Trophoblast cell (in vitro differentiated cells and primary cell): ENCODE measurements around the gene RAB31.

Source experiments
- DNase-seq, 2 donors: peaks; one replicate each; pipeline ENCODE4 v3.0.0-alpha.2; 2016
- H2AFZ ChIP-seq: 2 replicates; pipeline ENCODE4 v1.6.1; 2013; ENCODE audit warnings: low read length, moderate library complexity, mild to moderate bottlenecking; ENCODE audit not compliant: insufficient read depth, poor library complexity
- H2AK5ac ChIP-seq: 2 replicates; pipeline ENCODE4 v1.6.1; 2013; ENCODE audit warnings: mild to moderate bottlenecking, low read length
- H2BK120ac ChIP-seq: 2 replicates; pipeline ENCODE4 v1.6.1; 2013; ENCODE audit warnings: low read length, mild to moderate bottlenecking, moderate library complexity; ENCODE audit not compliant: insufficient read depth, poor library complexity
- H2BK12ac ChIP-seq: 2 replicates; pipeline ENCODE4 v1.6.1; 2013; ENCODE audit warnings: mild to moderate bottlenecking, low read length, moderate library complexity
- H2BK5ac ChIP-seq: 2 replicates; pipeline ENCODE4 v1.6.1; 2013; ENCODE audit warnings: low read length, low read depth, moderate library complexity, mild to moderate bottlenecking; ENCODE audit not compliant: poor library complexity
- H3K14ac ChIP-seq: 2 replicates; pipeline ENCODE4 v1.6.1; 2013; ENCODE audit warnings: mild to moderate bottlenecking, low read length
- H3K18ac ChIP-seq: 2 replicates; pipeline ENCODE4 v1.6.1; 2013; ENCODE audit warnings: mild to moderate bottlenecking, low read length
- H3K23ac ChIP-seq: 2 replicates; pipeline ENCODE4 v1.6.1; 2013; ENCODE audit warnings: low read length
- H3K27ac ChIP-seq: 2 replicates; pipeline ENCODE4 v1.5.1; 2013; ENCODE audit warnings: low read depth, mild to moderate bottlenecking, inconsistent platforms, low read length, moderate library complexity
- H3K27me3 ChIP-seq: 2 replicates; pipeline ENCODE4 v1.6.1; 2013; ENCODE audit warnings: inconsistent platforms, mild to moderate bottlenecking, low read length, moderate library complexity; ENCODE audit not compliant: insufficient read depth
- H3K36me3 ChIP-seq, 2 experiments: 1 replicate in 1 of 2; 2 replicates in 1 of 2; pipeline ENCODE4 v1.6.1; 2013; ENCODE audit warnings: low read length in 2 of 2, mild to moderate bottlenecking in 2 of 2, moderate library complexity in 1 of 2; ENCODE audit not compliant: insufficient read depth in 2 of 2, control insufficient read depth in 1 of 2
- H3K4ac ChIP-seq: 2 replicates; pipeline ENCODE4 v1.6.1; 2013; ENCODE audit warnings: low read depth, mild to moderate bottlenecking, low read length, moderate library complexity
- H3K4me1 ChIP-seq, 2 experiments: 1 replicate in 1 of 2; 2 replicates in 1 of 2; pipeline ENCODE4 v1.6.1; 2013; ENCODE audit warnings: low read length in 2 of 2, mild to moderate bottlenecking in 2 of 2, moderate library complexity in 1 of 2; ENCODE audit not compliant: insufficient read depth in 2 of 2, control insufficient read depth in 1 of 2
- H3K4me2 ChIP-seq: 2 replicates; pipeline ENCODE4 v1.6.1; 2013; ENCODE audit warnings: inconsistent platforms, mild to moderate bottlenecking, low read length, moderate library complexity
- H3K4me3 ChIP-seq: 2 replicates; pipeline ENCODE4 v1.5.1; 2013; ENCODE audit warnings: mild to moderate bottlenecking, low read depth, low read length, inconsistent platforms
- H3K79me1 ChIP-seq: one replicate; pipeline ENCODE4 v1.6.1; 2013; ENCODE audit warnings: low read length
- H3K79me2 ChIP-seq: 2 replicates; pipeline ENCODE4 v1.6.1; 2013; ENCODE audit warnings: low read length, mild to moderate bottlenecking; ENCODE audit not compliant: control insufficient read depth, insufficient read depth, poor library complexity
- H3K9ac ChIP-seq: 2 replicates; pipeline ENCODE4 v1.6.1; 2013; ENCODE audit warnings: mild to moderate bottlenecking, low read length
- H3K9me3 ChIP-seq: 2 replicates; pipeline ENCODE4 v1.6.1; 2013; ENCODE audit warnings: low read depth, mild to moderate bottlenecking, control low read depth, inconsistent platforms, low read length; ENCODE audit not compliant: insufficient read depth
- H4K12ac ChIP-seq: 2 replicates; pipeline ENCODE4 v1.6.1; 2013; ENCODE audit warnings: low read depth, mild to moderate bottlenecking, low read length, moderate library complexity
- H4K8ac ChIP-seq: 2 replicates; pipeline ENCODE4 v1.6.1; 2013; ENCODE audit warnings: low read depth, mild to moderate bottlenecking, low read length, moderate library complexity
- H4K91ac ChIP-seq: one replicate; pipeline ENCODE4 v1.6.1; 2013; ENCODE audit warnings: low read depth, mild to moderate bottlenecking, low read length, moderate library complexity
- WGBS: extraction: QIAGEN DNeasy Blood & Tissue Kit; methylation state at CpG from one replicate; pipeline ENCODE4 v1.1.7; 2013; ENCODE audit warnings: missing lambda C conversion rate; ENCODE audit not compliant: insufficient read length, insufficient coverage; ENCODE audit errors: extremely low coverage; 5-methylcytosine and 5-hydroxymethylcytosine counted together

RAB31 gene

GRCh38 chr18:9665314-9665713 is 42.8 kb upstream of the RAB31 start:
- Histone ChIP-seq H3K27me3 (no peaks in the 10 kb centered on the region), H3K4ac (no peak overlapping the region), H2AFZ (no peak overlapping the region), H4K12ac (no peak overlapping the region), H3K23ac (no peak overlapping the region), H3K18ac (peak overlapping the region; percentile 25), H2BK120ac (peak overlapping the region; percentile 34), H3K9me3 (peaks cover 1% of the 10 kb centered on the region), H3K27ac (peak overlapping the region; percentile 55), H3K4me2 (no peak overlapping the region), H3K79me1 (peaks cover 8% of the 10 kb centered on the region), H2BK12ac (peak overlapping the region; percentile 37), H2AK5ac (no peak overlapping the region), H4K8ac (peak overlapping the region; percentile 20), H3K36me3 (no peaks in the 10 kb centered on the region), H4K91ac (peak overlapping the region; percentile 66), H2BK5ac (peak overlapping the region; percentile 23), H3K4me3 (no peak overlapping the region), H3K14ac (peak overlapping the region; percentile 26), H3K4me1 (peaks cover 5 to 14% of the 10 kb centered on the region in 2 experiments), H3K9ac (no peak overlapping the region), H3K79me2 (no peaks in the 10 kb centered on the region)
- no peak for DNase-seq
- no CpG with 5 or more reads among the region's 3 CpGs for WGBS

- Histone ChIP-seq H3K27me3 (no peaks in the 10 kb centered on the region), H4K8ac (no peak overlapping the region), H3K36me3 (no peaks in the 10 kb centered on the region), H3K18ac (no peak overlapping the region), H3K27ac (no peak overlapping the region), H3K4me1 (peaks cover 5 to 14% of the 10 kb centered on the region in 2 experiments), H3K9me3 (peaks cover 1% of the 10 kb centered on the region), H3K23ac (no peak overlapping the region), H3K14ac (no peak overlapping the region), H3K4me3 (no peak overlapping the region), H2AFZ (no peak overlapping the region), H3K9ac (no peak overlapping the region), H3K79me2 (no peaks in the 10 kb centered on the region), H2BK120ac (no peak overlapping the region), H2BK12ac (no peak overlapping the region), H4K12ac (no peak overlapping the region), H4K91ac (no peak overlapping the region), H2BK5ac (no peak overlapping the region), H3K79me1 (peaks cover 8% of the 10 kb centered on the region), H3K4ac (no peak overlapping the region), H2AK5ac (no peak overlapping the region), H3K4me2 (no peak overlapping the region)
- WGBS = no CpG with 5 or more reads among the region's 3 CpGs
- no peak for DNase-seq
These were observed 41.6 kb upstream of the RAB31 start for GRCh38 chr18:9666548-9666947.

- Histone ChIP-seq H3K4me3 (no peak overlapping the region), H3K27me3 (no peaks in the 10 kb centered on the region), H3K18ac (no peak overlapping the region), H3K9ac (no peak overlapping the region), H3K4me1 (peaks cover 11 to 13% of the 10 kb centered on the region in 2 experiments), H3K23ac (no peak overlapping the region), H2BK5ac (no peak overlapping the region), H3K36me3 (no peaks in the 10 kb centered on the region), H3K27ac (no peak overlapping the region), H3K9me3 (peaks cover 1% of the 10 kb centered on the region), H3K79me2 (no peaks in the 10 kb centered on the region), H3K4ac (no peak overlapping the region), H3K4me2 (no peak overlapping the region), H3K14ac (no peak overlapping the region), H4K8ac (no peak overlapping the region), H2AFZ (no peak overlapping the region), H2BK120ac (no peak overlapping the region), H2BK12ac (no peak overlapping the region), H3K79me1 (peaks cover 6% of the 10 kb centered on the region), H2AK5ac (peak overlapping the region; percentile 57), H4K91ac (peak overlapping the region; percentile 32), H4K12ac (no peak overlapping the region)
- no CpG with 5 or more reads among the region's 3 CpGs for WGBS
- DNase-seq = no peak
These were observed 39.1 kb upstream of the RAB31 start for GRCh38 chr18:9669016-9669415.

GRCh38 chr18:9671214-9671613 is 36.9 kb upstream of the RAB31 start:
- Histone ChIP-seq H2AK5ac (no peak overlapping the region), H2BK5ac (peak overlapping the region; percentile 23), H3K9ac (no peak overlapping the region), H3K4me1 (peaks cover 3 to 6% of the 10 kb centered on the region in 2 experiments), H3K4ac (no peak overlapping the region), H3K4me2 (no peak overlapping the region), H3K23ac (no peak overlapping the region), H3K14ac (no peak overlapping the region), H2AFZ (no peak overlapping the region), H3K18ac (no peak overlapping the region), H3K27ac (peak overlapping the region; percentile 35), H4K8ac (no peak overlapping the region), H2BK12ac (no peak overlapping the region), H3K79me2 (no peaks in the 10 kb centered on the region), H3K27me3 (no peaks in the 10 kb centered on the region), H4K91ac (no peak overlapping the region), H3K36me3 (no peaks in the 10 kb centered on the region), H4K12ac (no peak overlapping the region), H3K4me3 (no peak overlapping the region), H3K9me3 (peaks cover 1% of the 10 kb centered on the region), H3K79me1 (no peaks in the 10 kb centered on the region), H2BK120ac (no peak overlapping the region)
- peak; percentile 83 to 86 for DNase-seq
- no CpG with 5 or more reads among the region's 7 CpGs for WGBS
